Measurements from ENCODE around the gene KRTAP10-12.
"Not testable (repeated sequence)": the region's sequence is repeated elsewhere in the genome, so short reads cannot be mapped to it uniquely, and the experiment has no call there.

KRTAP10-12 gene

DNA sequence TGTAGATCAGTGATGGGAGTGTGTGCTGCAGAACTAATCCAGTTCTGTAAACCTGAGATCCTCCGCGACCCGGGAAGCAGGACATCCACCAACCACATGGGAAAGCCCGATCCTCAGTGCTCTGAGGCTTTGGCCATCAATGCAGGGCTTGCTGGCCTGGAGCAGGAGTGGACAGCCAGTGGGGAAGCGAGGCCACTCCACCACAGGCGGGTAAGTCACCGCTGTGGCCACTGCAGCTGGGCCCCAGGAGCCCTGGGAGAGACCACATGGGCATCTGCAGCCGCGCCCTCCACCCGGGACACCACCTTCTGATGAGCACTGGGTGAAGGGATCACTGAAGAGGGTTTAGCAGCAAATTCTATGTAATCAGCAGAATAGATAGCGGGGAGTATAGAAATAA is 15.8 kb upstream of the KRTAP10-12 start:
- TF ChIP-seq CTCF (IDR thresholded peaks at IDR 0.05): no peak
- Histone ChIP-seq H3K27ac (no peak overlapping the region), H3K4me3 (no peak overlapping the region)
- DNase-seq (ENCODE audit: low spot score): no peak

GRCh38 chr21:44681861-44682579 is 15.0 kb upstream of the KRTAP10-12 start, which contains the start of gene KRTAP12-1:
Gene KRTAP12-1 (minus strand): TSS chr21:44682163. CDS start chr21:44682123, 40 bp downstream.
- peak; percentile 46 for DNase-seq (ENCODE audit: low spot score)
- Histone ChIP-seq H3K4me3 (no peak within 1 kb of the TSS), H3K27ac (no peak within 1 kb of the TSS)
- TF ChIP-seq CTCF (IDR thresholded peaks at IDR 0.05): no peak

GRCh38 chr21:44682580-44683151 is 14.3 kb upstream of the KRTAP10-12 start:
- no peak for DNase-seq (ENCODE audit: low spot score)
- TF ChIP-seq CTCF (IDR thresholded peaks at IDR 0.05): no peak
- H3K27ac ChIP-seq: no peak overlapping the region
- H3K4me3 ChIP-seq: no peak overlapping the region

DNA sequence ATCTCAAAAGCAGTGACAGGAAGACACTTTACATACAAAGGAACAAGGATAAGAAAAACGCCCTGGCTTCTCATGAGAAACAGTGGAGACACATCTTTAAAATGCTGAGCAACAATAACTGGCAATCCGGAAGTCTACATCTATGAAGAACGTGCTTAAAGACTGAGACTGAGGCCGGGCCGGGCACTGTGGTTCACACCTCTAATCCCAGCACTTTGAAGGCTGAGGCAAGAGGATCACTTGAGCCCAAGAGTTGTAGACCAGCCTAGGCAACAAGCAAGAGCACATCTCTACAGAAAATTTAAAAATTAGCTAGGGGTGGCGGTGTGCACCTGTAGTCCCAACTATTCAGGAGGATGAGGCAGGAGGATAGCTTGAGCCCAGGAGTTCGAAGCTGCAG is 12.9 kb upstream of the KRTAP10-12 start:
- no peak for DNase-seq (ENCODE audit: low spot score)
- no peak overlapping the region for H3K4me3 ChIP-seq
- H3K27ac ChIP-seq: no peak overlapping the region
- no peak for TF ChIP-seq CTCF (IDR thresholded peaks at IDR 0.05)

- DNase-seq (ENCODE audit: low spot score): peak; percentile 64
- H3K4me3 ChIP-seq: no peak overlapping the region
- no peak for TF ChIP-seq CTCF (IDR thresholded peaks at IDR 0.05)
- no peak overlapping the region for H3K27ac ChIP-seq
Observed at GRCh38 chr21:44684483-44684882, 12.5 kb upstream of the KRTAP10-12 start.

- not testable (repeated sequence) for H3K4me3 ChIP-seq, H3K27ac ChIP-seq
- peak; percentile 45 for DNase-seq (ENCODE audit: low spot score)
Observed at GRCh38 chr21:44685050-44685449, 11.9 kb upstream of the KRTAP10-12 start.

DNA sequence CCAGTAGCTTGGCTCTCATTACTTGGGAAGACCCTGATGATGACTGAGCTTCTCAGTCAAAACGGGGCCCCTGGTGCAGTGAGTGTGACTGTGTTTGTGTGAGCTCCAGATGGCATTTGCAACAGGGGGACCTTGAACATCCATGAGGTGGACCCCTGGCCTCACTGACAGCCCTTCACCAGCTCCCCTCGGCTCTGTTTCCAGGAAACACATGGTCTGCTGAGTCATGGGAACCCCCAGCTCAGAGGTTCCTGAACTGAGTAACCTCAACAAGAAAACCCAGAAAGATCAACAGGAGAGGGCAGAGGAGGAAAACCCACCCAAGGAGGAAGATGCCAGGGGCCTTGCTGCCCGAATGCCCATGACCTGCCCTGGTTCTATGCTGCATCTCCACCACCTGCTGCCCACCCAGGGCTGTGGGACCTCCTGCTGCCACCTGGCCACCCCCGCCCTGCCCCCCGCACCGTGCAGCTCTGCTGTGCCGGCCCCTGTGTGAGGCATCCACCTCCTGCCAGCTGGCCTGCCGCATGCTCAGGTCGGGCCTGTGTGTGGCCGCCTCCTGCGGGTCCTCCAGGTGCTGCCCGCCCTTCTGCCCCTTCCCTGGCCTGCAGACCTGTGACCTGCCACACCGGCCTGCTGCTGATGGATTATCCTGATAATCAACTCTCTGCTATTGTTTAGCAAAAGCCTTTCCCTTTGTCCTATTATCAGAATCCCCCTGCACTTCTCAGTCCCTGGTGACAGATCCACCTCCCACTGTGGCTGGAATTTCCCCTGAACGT is 10.8 kb upstream of the KRTAP10-12 start:
- no peak overlapping the region for H3K27ac ChIP-seq
- no peak overlapping the region for H3K4me3 ChIP-seq
- TF ChIP-seq CTCF (IDR thresholded peaks at IDR 0.05): no peak
- peak; percentile 47 for DNase-seq (ENCODE audit: low spot score)
